ENCODE data around the gene OGA.

Gene OGA

DNA sequence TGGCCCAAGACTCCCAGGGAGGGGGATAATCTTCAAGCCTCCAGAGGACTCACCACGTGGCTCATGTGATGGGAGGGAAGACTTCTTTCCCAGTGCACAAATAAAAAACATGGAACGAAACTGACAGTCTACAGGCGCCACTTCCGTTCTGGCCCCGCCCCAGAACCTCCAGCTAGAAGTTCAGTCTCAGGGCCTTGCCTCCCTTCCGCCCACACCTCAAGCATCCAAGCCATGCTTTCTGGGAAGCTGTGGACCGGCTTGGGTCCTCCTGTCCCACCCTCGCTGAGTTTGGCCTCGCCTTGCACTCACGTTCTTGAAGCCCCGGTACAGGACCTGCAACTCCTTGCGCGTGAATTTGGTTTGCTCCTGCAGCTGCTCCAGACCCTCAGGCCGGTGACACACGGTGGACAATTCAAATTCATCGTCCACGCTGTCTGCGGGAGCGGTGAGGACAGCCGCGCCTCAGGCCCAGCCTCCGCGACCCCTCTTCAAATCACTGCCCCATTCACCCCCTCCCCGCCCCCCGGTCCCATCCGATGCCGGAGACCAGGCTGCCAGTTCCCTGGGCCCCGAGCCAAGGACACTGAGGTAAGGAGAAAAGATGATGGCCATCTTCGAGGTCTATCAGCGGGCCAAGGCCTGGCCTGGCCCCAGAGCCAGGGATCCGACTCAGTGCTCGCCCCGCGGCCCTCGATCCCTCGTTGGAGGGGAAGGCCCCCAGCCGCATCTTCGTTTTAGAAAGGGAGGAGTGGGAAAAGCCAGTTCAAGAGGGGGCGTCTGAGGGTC lies 10.7 kb upstream of the OGA start:
- TF ChIP-seq TAF1 (IDR thresholded peaks at IDR 0.05; ENCODE audit: low read depth, low read length) (no peak), SPI1 (IDR thresholded peaks at IDR 0.05; ENCODE audit: low read depth, low read length) (no peak), PAX5 (IDR thresholded peaks at IDR 0.05; ENCODE audit: insufficient read depth, low read length, severe bottlenecking) (no peak), POLR2AphosphoS5 (IDR thresholded peaks at IDR 0.05; ENCODE audit: low read depth, low read length) (no peak), POLR2A (IDR thresholded peaks at IDR 0.05; ENCODE audit: low read depth, low read length) (no peak), POU2F2 (IDR thresholded peaks at IDR 0.05; ENCODE audit: low read depth, low read length) (no peak)
- DNase-seq (ENCODE audit: insufficient read length, low spot score), result no peak
- FAIRE-seq, result no peak

DNA sequence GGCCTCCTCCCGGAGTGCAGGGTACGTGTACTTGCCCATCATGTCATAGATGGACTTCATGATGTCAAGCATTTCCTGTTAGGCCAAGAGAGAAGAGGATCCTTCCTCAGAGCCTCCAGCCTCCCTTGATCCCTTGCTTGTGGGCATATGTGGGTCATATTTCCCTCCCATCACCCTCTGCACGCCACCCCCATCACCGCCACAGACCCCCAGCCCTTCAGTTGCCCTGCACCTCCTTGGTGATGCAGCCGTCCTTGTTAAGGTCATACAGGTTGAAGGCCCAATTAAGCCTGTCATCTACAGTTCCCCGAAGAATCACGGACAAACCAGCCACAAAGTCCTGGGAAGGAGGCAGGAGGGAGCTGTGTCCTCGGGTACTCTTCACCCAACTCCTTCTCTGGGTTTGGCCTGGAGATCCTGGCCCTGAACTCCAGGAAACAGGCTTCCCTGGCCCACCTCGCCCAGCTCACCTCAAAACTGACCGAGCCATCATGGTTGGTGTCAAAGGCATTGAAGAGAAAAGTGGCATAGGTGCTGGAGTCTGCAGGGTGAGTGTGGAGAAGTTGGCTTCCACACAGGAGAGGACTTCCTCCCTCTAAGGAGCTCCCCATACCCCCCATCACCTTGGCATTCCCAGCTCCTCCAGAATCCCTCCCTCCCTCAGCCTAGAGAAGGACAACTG lies 9.8 kb upstream of the OGA start:
- FAIRE-seq, result no peak

DNA sequence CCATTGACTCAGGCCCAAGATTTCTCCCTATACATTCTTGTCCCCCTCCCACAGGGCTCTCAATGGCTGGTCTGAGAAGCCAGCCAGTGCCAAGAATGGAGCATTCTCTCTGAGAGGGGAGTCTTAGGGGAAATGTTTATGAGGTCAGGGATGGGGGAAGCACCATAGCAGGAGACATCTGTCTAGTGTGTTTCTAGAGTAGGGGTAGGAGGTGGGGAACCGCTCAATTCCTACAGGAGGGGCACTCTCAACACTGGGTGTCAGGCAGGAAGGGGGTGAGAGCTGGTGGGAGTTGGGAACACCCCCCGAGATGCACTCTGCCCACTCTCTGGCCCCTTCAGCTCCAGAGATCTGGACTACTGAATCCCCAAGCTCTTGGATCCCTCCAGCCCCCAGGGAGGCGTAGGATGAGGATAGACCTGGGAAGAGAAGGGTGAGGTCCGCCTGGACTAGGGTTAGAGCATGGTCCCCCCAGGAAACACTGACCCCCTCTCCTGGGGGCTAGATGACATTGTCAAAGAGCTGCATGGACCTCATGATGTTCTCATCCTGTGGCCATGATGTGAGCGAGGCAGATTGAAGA lies 8.7 kb upstream of the OGA start:
- DNase-seq (ENCODE audit: insufficient read length, low spot score) (no peak), FAIRE-seq (no peak)
- no peak for TF ChIP-seq PAX5 (IDR thresholded peaks at IDR 0.05; ENCODE audit: insufficient read depth, low read length, severe bottlenecking)
- TF ChIP-seq TAF1 (IDR thresholded peaks at IDR 0.05; ENCODE audit: low read depth, low read length), result no peak
- TF ChIP-seq POLR2A (IDR thresholded peaks at IDR 0.05; ENCODE audit: low read depth, low read length), result no peak
- TF ChIP-seq SPI1 (IDR thresholded peaks at IDR 0.05; ENCODE audit: low read depth, low read length), result no peak
- TF ChIP-seq POLR2AphosphoS5 (IDR thresholded peaks at IDR 0.05; ENCODE audit: low read depth, low read length), result no peak
- TF ChIP-seq POU2F2 (IDR thresholded peaks at IDR 0.05; ENCODE audit: low read depth, low read length), result no peak

More for the DNA sequence above, 9.8 kb upstream of the OGA start:
- no peak for TF ChIP-seq TAF1 (IDR thresholded peaks at IDR 0.05; ENCODE audit: low read depth, low read length)
- TF ChIP-seq POLR2AphosphoS5 (IDR thresholded peaks at IDR 0.05; ENCODE audit: low read depth, low read length), result no peak
- TF ChIP-seq SPI1 (IDR thresholded peaks at IDR 0.05; ENCODE audit: low read depth, low read length), result no peak
- TF ChIP-seq POLR2A (IDR thresholded peaks at IDR 0.05; ENCODE audit: low read depth, low read length), result no peak
- no peak for TF ChIP-seq POU2F2 (IDR thresholded peaks at IDR 0.05; ENCODE audit: low read depth, low read length)
- no peak for TF ChIP-seq PAX5 (IDR thresholded peaks at IDR 0.05; ENCODE audit: insufficient read depth, low read length, severe bottlenecking)
- DNase-seq (ENCODE audit: insufficient read length, low spot score), result no peak

DNA sequence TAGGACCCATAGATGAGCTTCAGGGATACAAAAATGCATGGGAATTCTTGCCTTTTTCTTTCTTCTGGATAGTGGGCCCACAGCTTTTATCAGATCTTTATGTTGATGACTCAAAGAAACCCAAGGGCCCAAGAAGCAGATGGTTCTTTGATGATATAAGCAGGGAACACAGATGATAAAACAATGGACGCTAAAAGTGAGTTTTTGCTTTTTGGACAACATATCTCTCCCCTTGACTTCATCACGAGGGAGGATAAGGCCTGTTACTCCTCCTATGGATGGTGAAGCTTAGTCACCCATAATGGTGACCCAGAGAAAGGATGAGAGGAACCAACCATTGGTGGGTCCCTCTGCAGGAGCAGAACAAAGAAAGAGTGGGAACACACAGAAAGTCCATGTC lies 6.5 kb upstream of the OGA start:
- DNase-seq (ENCODE audit: insufficient read length, low spot score), result no peak
- no peak for FAIRE-seq
- TF ChIP-seq TAF1 (IDR thresholded peaks at IDR 0.05; ENCODE audit: low read depth, low read length) (no peak), POLR2A (IDR thresholded peaks at IDR 0.05; ENCODE audit: low read depth, low read length) (no peak), SPI1 (IDR thresholded peaks at IDR 0.05; ENCODE audit: low read depth, low read length) (no peak), POU2F2 (IDR thresholded peaks at IDR 0.05; ENCODE audit: low read depth, low read length) (no peak), POLR2AphosphoS5 (IDR thresholded peaks at IDR 0.05; ENCODE audit: low read depth, low read length) (no peak), PAX5 (IDR thresholded peaks at IDR 0.05; ENCODE audit: insufficient read depth, low read length, severe bottlenecking) (no peak)

GRCh38 chr10:101818872-101819633 lies 809 bp upstream of the OGA start:
- DNase-seq (ENCODE audit: insufficient read length, low spot score), result no peak
- FAIRE-seq, result no peak
- TF ChIP-seq SPI1 (IDR thresholded peaks at IDR 0.05; ENCODE audit: low read depth, low read length) (no peak), POLR2AphosphoS5 (IDR thresholded peaks at IDR 0.05; ENCODE audit: low read depth, low read length) (no peak), PAX5 (IDR thresholded peaks at IDR 0.05; ENCODE audit: insufficient read depth, low read length, severe bottlenecking) (no peak)

DNA sequence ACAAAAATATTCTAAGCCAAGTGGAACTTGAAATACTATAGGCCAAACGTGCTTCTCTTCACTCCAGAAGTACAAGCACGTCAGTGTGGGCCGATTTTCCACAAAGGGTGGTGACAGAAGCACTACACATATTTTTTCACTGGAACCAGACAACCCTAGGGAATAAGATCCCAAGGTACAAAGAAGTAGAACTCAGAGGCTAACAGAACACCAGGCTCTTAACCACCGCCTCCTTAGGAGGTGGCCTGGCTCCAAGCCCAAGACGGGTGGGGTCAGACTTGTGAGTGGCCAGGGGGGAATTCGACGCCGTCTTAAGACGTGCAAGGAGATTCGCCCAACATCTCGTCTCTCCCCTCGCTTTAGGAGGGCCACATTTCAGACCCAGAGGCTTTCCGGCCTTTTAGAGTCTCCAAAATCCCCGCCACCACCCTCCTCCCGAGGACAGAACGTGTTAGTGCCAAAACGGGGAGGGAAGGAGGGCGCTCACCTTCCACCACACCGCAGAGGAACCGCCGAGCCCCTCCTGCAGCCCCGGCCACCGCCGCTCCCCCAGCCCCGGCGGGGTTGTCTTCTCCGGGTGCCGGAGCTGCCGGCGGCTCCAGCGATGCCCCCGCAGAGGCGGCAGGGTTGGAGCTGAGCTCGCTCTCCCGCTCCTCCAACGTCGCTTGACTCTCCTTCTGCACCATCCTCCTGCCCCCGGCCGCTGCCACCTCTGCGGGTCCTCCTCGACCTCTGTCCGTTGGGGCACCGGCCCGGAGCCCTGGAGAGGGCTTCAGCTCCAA lies 716 bp downstream of the OGA start:
- peak; percentile 23 for FAIRE-seq
- no peak for DNase-seq (ENCODE audit: insufficient read length, low spot score)
- TF ChIP-seq PAX5 (IDR thresholded peaks at IDR 0.05; ENCODE audit: insufficient read depth, low read length, severe bottlenecking) (no peak), POLR2A (IDR thresholded peaks at IDR 0.05; ENCODE audit: low read depth, low read length) (peak; percentile 63)

GRCh38 chr10:101816913-101817336 lies 1.3 kb downstream of the OGA start:
- FAIRE-seq (no peak), DNase-seq (ENCODE audit: insufficient read length, low spot score) (no peak)
- TF ChIP-seq POLR2AphosphoS5 (IDR thresholded peaks at IDR 0.05; ENCODE audit: low read depth, low read length), result no peak
- TF ChIP-seq POLR2A (IDR thresholded peaks at IDR 0.05; ENCODE audit: low read depth, low read length), result no peak
- TF ChIP-seq POU2F2 (IDR thresholded peaks at IDR 0.05; ENCODE audit: low read depth, low read length), result no peak
- TF ChIP-seq TAF1 (IDR thresholded peaks at IDR 0.05; ENCODE audit: low read depth, low read length), result no peak
- no peak for TF ChIP-seq SPI1 (IDR thresholded peaks at IDR 0.05; ENCODE audit: low read depth, low read length)
- TF ChIP-seq PAX5 (IDR thresholded peaks at IDR 0.05; ENCODE audit: insufficient read depth, low read length, severe bottlenecking), result no peak

DNA sequence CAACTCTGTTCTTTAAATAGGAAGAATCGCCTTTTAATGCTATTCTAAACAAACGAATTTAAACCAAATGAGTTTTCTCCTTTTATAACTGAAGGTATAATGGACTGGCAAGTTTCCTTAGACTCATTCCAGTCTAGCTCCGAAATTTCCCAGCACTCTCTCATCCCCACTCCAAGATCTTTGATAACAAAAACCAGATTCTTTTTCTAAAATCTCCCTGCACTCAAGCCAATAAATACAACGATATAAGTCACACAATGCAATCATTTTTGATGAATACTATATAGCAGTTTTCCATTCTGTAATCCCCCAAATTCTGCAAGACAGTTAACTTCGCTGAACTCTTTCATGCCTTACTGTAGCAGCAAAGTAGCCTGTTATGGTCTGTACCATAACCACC lies 1.9 kb downstream of the OGA start:
- no peak for FAIRE-seq
- TF ChIP-seq PAX5 (IDR thresholded peaks at IDR 0.05; ENCODE audit: insufficient read depth, low read length, severe bottlenecking) (no peak), TAF1 (IDR thresholded peaks at IDR 0.05; ENCODE audit: low read depth, low read length) (no peak), SPI1 (IDR thresholded peaks at IDR 0.05; ENCODE audit: low read depth, low read length) (no peak), POLR2AphosphoS5 (IDR thresholded peaks at IDR 0.05; ENCODE audit: low read depth, low read length) (no peak), POU2F2 (IDR thresholded peaks at IDR 0.05; ENCODE audit: low read depth, low read length) (no peak), POLR2A (IDR thresholded peaks at IDR 0.05; ENCODE audit: low read depth, low read length) (no peak)
- no peak for DNase-seq (ENCODE audit: insufficient read length, low spot score)

Data from GM12891 (cell line).